Fibroblast of mammary gland (primary cell): Measurements from ENCODE around the gene GET3.
"Not testable (repeated sequence)": the region's sequence is repeated elsewhere in the genome, so short reads cannot be mapped to it uniquely, and the experiment has no call there.

Source experiments
- DNase-seq: peaks from one replicate; pipeline ENCODE4 v3.0.0-alpha.2; 2010; ENCODE audit warnings: low read depth
- H3K4me3 ChIP-seq: 2 replicates; pipeline ENCODE4 v1.5.1; 2011; ENCODE audit warnings: low read depth, mild to moderate bottlenecking, low read length, moderate library complexity; ENCODE audit not compliant: control insufficient read depth
- TF ChIP-seq, protein P1 (sequence below): conservative IDR thresholded peaks from 2 replicates; pipeline ENCODE4 v1.5.1; 2011; ENCODE audit warnings: low read depth, low read length, inconsistent platforms; ENCODE audit not compliant: control insufficient read depth, insufficient read depth

The GET3 gene

DNA sequence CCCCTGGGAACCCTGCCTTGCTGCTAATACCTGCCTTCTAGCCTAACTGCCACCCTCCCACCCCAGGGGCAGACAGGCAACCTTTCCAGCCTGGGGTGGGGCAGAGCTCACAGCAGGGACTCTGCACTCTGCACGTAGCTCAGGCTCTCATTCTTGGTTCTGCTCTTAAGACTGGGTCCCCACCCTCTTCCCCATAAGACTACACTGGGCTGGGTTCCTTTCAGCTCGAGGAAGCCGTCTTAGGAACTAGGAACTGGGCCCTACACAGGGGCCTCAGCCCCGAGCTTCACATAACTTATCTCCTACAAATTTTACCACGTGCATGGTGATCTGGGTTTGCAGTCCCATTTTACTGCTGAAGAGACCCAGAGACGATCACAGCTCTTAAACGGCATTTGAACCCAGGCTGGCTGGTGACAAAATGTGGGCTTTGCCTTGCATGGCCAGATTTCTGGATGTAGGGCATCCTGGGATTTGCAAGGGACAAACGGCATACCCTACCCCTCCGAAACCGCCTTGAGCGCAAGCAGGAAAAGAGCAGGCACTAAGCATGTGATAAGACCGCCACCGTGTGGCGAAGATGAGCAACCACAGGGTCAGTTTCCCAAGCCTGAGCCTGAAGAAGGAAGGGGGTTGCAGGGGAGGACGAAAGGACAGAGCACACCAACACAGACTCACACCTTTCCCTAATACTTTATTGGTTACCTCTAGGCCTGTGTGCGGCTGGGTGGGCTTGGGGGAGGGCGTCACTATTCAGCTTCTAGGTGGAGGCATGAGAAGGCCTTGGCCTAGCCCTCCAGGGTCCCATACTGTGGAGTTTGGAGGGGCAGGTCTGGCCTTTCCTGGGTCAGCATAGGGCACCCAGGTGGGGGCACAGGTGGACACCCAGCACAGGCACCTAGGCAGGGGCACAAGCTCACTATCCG lies 59.1 kb downstream of the GET3 start:
- peak; percentile 78 for DNase-seq
- TF ChIP-seq, protein P1, sequence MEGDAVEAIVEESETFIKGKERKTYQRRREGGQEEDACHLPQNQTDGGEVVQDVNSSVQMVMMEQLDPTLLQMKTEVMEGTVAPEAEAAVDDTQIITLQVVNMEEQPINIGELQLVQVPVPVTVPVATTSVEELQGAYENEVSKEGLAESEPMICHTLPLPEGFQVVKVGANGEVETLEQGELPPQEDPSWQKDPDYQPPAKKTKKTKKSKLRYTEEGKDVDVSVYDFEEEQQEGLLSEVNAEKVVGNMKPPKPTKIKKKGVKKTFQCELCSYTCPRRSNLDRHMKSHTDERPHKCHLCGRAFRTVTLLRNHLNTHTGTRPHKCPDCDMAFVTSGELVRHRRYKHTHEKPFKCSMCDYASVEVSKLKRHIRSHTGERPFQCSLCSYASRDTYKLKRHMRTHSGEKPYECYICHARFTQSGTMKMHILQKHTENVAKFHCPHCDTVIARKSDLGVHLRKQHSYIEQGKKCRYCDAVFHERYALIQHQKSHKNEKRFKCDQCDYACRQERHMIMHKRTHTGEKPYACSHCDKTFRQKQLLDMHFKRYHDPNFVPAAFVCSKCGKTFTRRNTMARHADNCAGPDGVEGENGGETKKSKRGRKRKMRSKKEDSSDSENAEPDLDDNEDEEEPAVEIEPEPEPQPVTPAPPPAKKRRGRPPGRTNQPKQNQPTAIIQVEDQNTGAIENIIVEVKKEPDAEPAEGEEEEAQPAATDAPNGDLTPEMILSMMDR, result peak; percentile 99
- no peak overlapping the region for H3K4me3 ChIP-seq

DNA sequence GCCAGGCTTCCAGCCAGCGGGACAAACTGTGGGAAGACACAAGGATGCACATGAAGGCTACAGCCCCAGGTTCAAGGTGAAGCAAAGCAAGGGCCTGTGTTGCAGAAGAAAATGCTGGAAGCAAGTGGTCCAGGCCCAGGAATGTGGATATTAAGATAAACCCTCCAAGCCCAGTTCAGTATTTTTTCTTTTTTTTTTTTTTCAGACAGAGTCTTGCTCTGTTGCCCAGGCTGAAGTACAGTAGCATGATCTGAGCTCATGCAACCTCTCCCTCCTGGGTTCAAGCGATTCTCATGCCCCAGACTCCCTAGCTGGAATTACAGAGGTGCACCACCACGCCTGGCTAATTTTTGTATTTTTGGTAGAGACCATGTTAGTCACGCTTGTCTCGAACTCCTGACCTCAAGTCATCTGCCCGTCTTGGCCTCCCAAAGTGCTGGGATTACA lies 59.9 kb downstream of the GET3 start:
- TF ChIP-seq, protein P1, result no peak
- no peak overlapping the region for H3K4me3 ChIP-seq

DNA sequence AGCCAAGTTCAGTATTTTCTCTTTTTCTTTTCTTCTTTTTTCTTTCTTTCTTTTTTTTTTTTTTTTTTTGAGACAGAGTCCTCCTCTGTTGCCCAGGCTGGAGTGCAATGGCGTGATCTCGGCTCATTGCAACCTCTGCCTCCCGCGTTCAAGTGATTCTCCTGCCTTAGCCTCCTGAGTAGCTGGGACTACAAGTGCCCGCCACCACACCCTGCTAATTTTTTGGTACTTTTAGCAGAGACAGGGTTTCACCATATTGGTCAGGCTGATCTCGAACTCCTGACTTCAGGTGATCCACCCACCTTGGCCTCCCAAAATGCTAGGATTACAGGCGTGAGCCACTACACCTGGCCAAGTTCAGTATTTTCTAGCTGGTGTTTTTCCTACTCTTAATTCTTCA lies 60.3 kb downstream of the GET3 start:
- not testable (repeated sequence) for H3K4me3 ChIP-seq, DNase-seq

More for the DNA sequence above, 59.9 kb downstream of the GET3 start:
- no peak for DNase-seq
